ENCODE measurements around the gene SMIM5. TPM values are rescaled to one million over a fixed set of nuclear protein-coding genes. Genes with fewer than 3 reads are reported as not detected.

Gene SMIM5
- total and polyA plus RNA-seq, 2 of the 13 experiments (the other 11 are each of a cell fraction or from before 2014, with no cell fraction given), result not detected

- H3K4me3 ChIP-seq (replicated peaks in 1 of 3; ENCODE audit: insufficient read depth in 1 of 3, low read depth in 2 of 3, low read length in 3 of 3), result no peak overlapping the region
- peak; percentile 49 for ATAC-seq
- H3K27me3 ChIP-seq (ENCODE audit: control insufficient read depth in 1 of 2, insufficient read depth in 2 of 2, low read length in 2 of 2), result peaks cover 22 to 42% of the 10 kb centered on the region in 2 experiments
- no peak for DNase-seq (ENCODE audit: low spot score)
- ChIA-PET POLR2A (no interaction called here), CTCF (ENCODE audit: low intra/inter-chr PET ratio, low total read pairs) (interaction anchor here (1.6 kb wide), 1 partner anchor 38 kb away, joined by 4 read pairs; the partner anchor contains the start of gene SMIM5)
- intact Hi-C loops (cut with micrococcal nuclease; ENCODE audit: unreplicated experiment), result no loop called here
- no peak for FAIRE-seq
- no peak overlapping the region for H3K4me2 ChIP-seq (ENCODE audit: low read depth, low read length)
- H4K20me1 ChIP-seq (ENCODE audit: insufficient read depth, low read length), result no peaks in the 10 kb centered on the region
- no TSS peak for BruUV-seq (replicated peaks)
- H3K27ac ChIP-seq (ENCODE audit: extremely low read length, insufficient read depth, low read length), result no peak overlapping the region
- no peaks in the 10 kb centered on the region for H3K36me3 ChIP-seq (replicated peaks in 1 of 2; ENCODE audit: control insufficient read depth in 1 of 2, insufficient read depth in 2 of 2, low read length in 2 of 2)
- H3K9ac ChIP-seq (ENCODE audit: insufficient read depth, low read depth, low read length), result no peak overlapping the region
- 45% methylated on average over 20 of the region's 28 CpGs for whole genome bisulfite sequencing (ENCODE audit: low lambda C conversion rate)
- H2AFZ ChIP-seq (ENCODE audit: low read length), result no peak overlapping the region
- in situ Hi-C loops (cut with HindIII; ENCODE audit: extremely low pct_ligation_motif_present, low pct_unique_long_range_greater_than_20kb), result loop anchor here (10.0 kb wide), 1 partner anchor 170 kb away; no protein-coding TSS in a partner anchor
- peaks cover 20% of the 10 kb centered on the region for H3K4me1 ChIP-seq (ENCODE audit: insufficient read depth, low read length)
- H3K79me2 ChIP-seq (ENCODE audit: insufficient read depth, low read length), result no peaks in the 10 kb centered on the region
- H3K9me3 ChIP-seq (ENCODE audit: low read length), result no peaks in the 10 kb centered on the region
- TF ChIP-seq STAG1 (CRISPR knock-in tag; IDR thresholded peaks at IDR 0.05) (peak; percentile 60), RAD21 (CRISPR knock-in tag; IDR thresholded peaks at IDR 0.05) (peak; percentile 47; the same call in 1 of the 2 replicates), ZBTB40 (IDR thresholded peaks at IDR 0.05) (no peak), ZBTB40 (CRISPR knock-in tag; IDR thresholded peaks at IDR 0.05) (0 out of 2 replicates have a peak, but pooled peaks have one; percentile 28), ZNF572 (CRISPR knock-in tag; IDR thresholded peaks at IDR 0.05) (peak; percentile 64; the same call in 1 of the 2 replicates), ZNF484 (CRISPR knock-in tag; IDR thresholded peaks at IDR 0.05; ENCODE audit: borderline replicate concordance, low read depth) (0 out of 2 replicates have a peak, but pooled peaks have one; percentile 48), MAF1 (CRISPR knock-in tag; IDR thresholded peaks at IDR 0.05; ENCODE audit: borderline replicate concordance) (no peak), AGO1 (IDR thresholded peaks at IDR 0.05; ENCODE audit: low read depth, low read length, poor library complexity, severe bottlenecking) (peak; percentile 59), NFKB2 (CRISPR knock-in tag; IDR thresholded peaks at IDR 0.05; ENCODE audit: borderline replicate concordance) (0 out of 2 replicates have a peak, but pooled peaks have one; percentile 35), HNF1B (CRISPR knock-in tag; IDR thresholded peaks at IDR 0.05) (0 out of 2 replicates have a peak, but pooled peaks have one; percentile 45)
Observed at GRCh38 chr17:75594499-75595283, 38.5 kb upstream of the SMIM5 start.

Measured in HepG2 (cell line).